ENCODE results near the gene WNT2.
"Not testable (repeated sequence)": the region's sequence is repeated elsewhere in the genome, so short reads cannot be mapped to it uniquely, and the experiment has no call there.

WNT2 gene

GRCh38 chr7:117323851-117324711 is 1.2 kb upstream of the WNT2 start:
- no peak overlapping the region for H3K4me3 Mint-ChIP-seq
- no peaks in the 10 kb centered on the region for H3K9me3 Mint-ChIP-seq
- peaks cover 60% of the 10 kb centered on the region for H3K27me3 Mint-ChIP-seq
- H3K36me3 Mint-ChIP-seq: no peaks in the 10 kb centered on the region
- no peak for DNase-seq
- peaks cover 2% of the 10 kb centered on the region for H3K4me1 Mint-ChIP-seq
- no peak overlapping the region for H3K27ac Mint-ChIP-seq
- CTCF ChIA-PET: no interaction called here

GRCh38 chr7:117323305-117323850 is 520 bp upstream of the WNT2 start:
- H3K4me3 Mint-ChIP-seq: no peak overlapping the region
- CTCF ChIA-PET: no interaction called here
- H3K4me1 Mint-ChIP-seq: peaks cover 2% of the 10 kb centered on the region
- H3K36me3 Mint-ChIP-seq: no peaks in the 10 kb centered on the region
- no peak overlapping the region for H3K27ac Mint-ChIP-seq
- no peaks in the 10 kb centered on the region for H3K9me3 Mint-ChIP-seq
- no peak for DNase-seq
- peaks cover 63% of the 10 kb centered on the region for H3K27me3 Mint-ChIP-seq

- H3K36me3 Mint-ChIP-seq: no peaks in the 10 kb centered on the region
- no peak overlapping the region for H3K27ac Mint-ChIP-seq
- no peak for DNase-seq
- CTCF ChIA-PET: no interaction called here
- no peak overlapping the region for H3K4me3 Mint-ChIP-seq
- H3K27me3 Mint-ChIP-seq: peaks cover 59% of the 10 kb centered on the region
- H3K4me1 Mint-ChIP-seq: peaks cover 2% of the 10 kb centered on the region
- H3K9me3 Mint-ChIP-seq: no peaks in the 10 kb centered on the region
Measured at GRCh38 chr7:117320523-117320922, 2.3 kb downstream of the WNT2 start.

GRCh38 chr7:117319181-117319580 is 3.7 kb downstream of the WNT2 start:
- CTCF ChIA-PET: no interaction called here
- Mint-ChIP-seq H3K4me1 (peaks cover 2% of the 10 kb centered on the region), H3K27me3 (peaks cover 45% of the 10 kb centered on the region), H3K27ac (no peak overlapping the region), H3K4me3 (no peak overlapping the region), H3K9me3 (no peaks in the 10 kb centered on the region), H3K36me3 (no peaks in the 10 kb centered on the region)
- DNase-seq: no peak

- H3K27me3 Mint-ChIP-seq: peaks cover 4% of the 10 kb centered on the region
- no peaks in the 10 kb centered on the region for H3K4me1 Mint-ChIP-seq
- H3K4me3 Mint-ChIP-seq: no peak overlapping the region
- H3K36me3 Mint-ChIP-seq: no peaks in the 10 kb centered on the region
- no peak for DNase-seq
- H3K9me3 Mint-ChIP-seq: no peaks in the 10 kb centered on the region
- H3K27ac Mint-ChIP-seq: no peak overlapping the region
- CTCF ChIA-PET: no interaction called here
Measured at GRCh38 chr7:117313582-117313981, 9.3 kb downstream of the WNT2 start.

- Mint-ChIP-seq H3K4me1 (no peaks in the 10 kb centered on the region), H3K27me3 (no peaks in the 10 kb centered on the region), H3K4me3 (no peak overlapping the region), H3K36me3 (no peaks in the 10 kb centered on the region), H3K27ac (no peak overlapping the region), H3K9me3 (no peaks in the 10 kb centered on the region)
- no peak for DNase-seq
- CTCF ChIA-PET: no interaction called here
Measured at GRCh38 chr7:117312593-117313580, 10.0 kb downstream of the WNT2 start.

GRCh38 chr7:117308891-117309290 is 14.0 kb downstream of the WNT2 start:
- Mint-ChIP-seq H3K9me3 (no peaks in the 10 kb centered on the region), H3K27me3 (no peaks in the 10 kb centered on the region), H3K4me3 (no peak overlapping the region), H3K27ac (no peak overlapping the region), H3K4me1 (no peaks in the 10 kb centered on the region), H3K36me3 (no peaks in the 10 kb centered on the region)
- CTCF ChIA-PET: no interaction called here
- DNase-seq: no peak

GRCh38 chr7:117302396-117302795 is 20.5 kb downstream of the WNT2 start:
- Mint-ChIP-seq H3K9me3 (no peaks in the 10 kb centered on the region), H3K4me3 (no peak overlapping the region), H3K36me3 (no peaks in the 10 kb centered on the region), H3K27ac (no peak overlapping the region), H3K4me1 (no peaks in the 10 kb centered on the region), H3K27me3 (no peaks in the 10 kb centered on the region)
- no peak for DNase-seq
- CTCF ChIA-PET: no interaction called here

- DNase-seq, H3K27me3 Mint-ChIP-seq, H3K4me3 Mint-ChIP-seq, CTCF ChIA-PET, H3K27ac Mint-ChIP-seq, H3K4me1 Mint-ChIP-seq, H3K36me3 Mint-ChIP-seq, H3K9me3 Mint-ChIP-seq: not testable (repeated sequence)
Measured at GRCh38 chr7:117300506-117300905, 22.4 kb downstream of the WNT2 start.

- no peaks in the 10 kb centered on the region for H3K9me3 Mint-ChIP-seq
- CTCF ChIA-PET: no interaction called here
- H3K36me3 Mint-ChIP-seq: no peaks in the 10 kb centered on the region
Measured at GRCh38 chr7:117297606-117298005, 25.3 kb downstream of the WNT2 start.

GRCh38 chr7:117296066-117296465 is 26.8 kb downstream of the WNT2 start:
- Mint-ChIP-seq H3K36me3 (no peaks in the 10 kb centered on the region), H3K4me1 (no peaks in the 10 kb centered on the region), H3K27me3 (no peaks in the 10 kb centered on the region), H3K9me3 (no peaks in the 10 kb centered on the region), H3K4me3 (no peak overlapping the region), H3K27ac (no peak overlapping the region)
- CTCF ChIA-PET: no interaction called here
- no peak for DNase-seq

More at GRCh38 chr7:117297606-117298005, 25.3 kb downstream of the WNT2 start:
- no peak overlapping the region for H3K4me3 Mint-ChIP-seq
- no peaks in the 10 kb centered on the region for H3K27me3 Mint-ChIP-seq
- no peak overlapping the region for H3K27ac Mint-ChIP-seq
- DNase-seq: no peak
- H3K4me1 Mint-ChIP-seq: no peaks in the 10 kb centered on the region

- no peaks in the 10 kb centered on the region for H3K4me1 Mint-ChIP-seq
- H3K27ac Mint-ChIP-seq: no peak overlapping the region
- no peaks in the 10 kb centered on the region for H3K9me3 Mint-ChIP-seq
- H3K4me3 Mint-ChIP-seq: no peak overlapping the region
- DNase-seq: no peak
- H3K36me3 Mint-ChIP-seq: no peaks in the 10 kb centered on the region
- CTCF ChIA-PET: no interaction called here
- no peaks in the 10 kb centered on the region for H3K27me3 Mint-ChIP-seq
Measured at GRCh38 chr7:117285826-117286225, 37.0 kb downstream of the WNT2 start.

- H3K4me1 Mint-ChIP-seq: no peaks in the 10 kb centered on the region
- H3K9me3 Mint-ChIP-seq: no peaks in the 10 kb centered on the region
- no peaks in the 10 kb centered on the region for H3K27me3 Mint-ChIP-seq
- no peak overlapping the region for H3K4me3 Mint-ChIP-seq
- no peak for DNase-seq
- no peak overlapping the region for H3K27ac Mint-ChIP-seq
- CTCF ChIA-PET: no interaction called here
- no peaks in the 10 kb centered on the region for H3K36me3 Mint-ChIP-seq
Measured at GRCh38 chr7:117284692-117285091, 38.2 kb downstream of the WNT2 start.

GRCh38 chr7:117283779-117284178 is 39.1 kb downstream of the WNT2 start:
- Mint-ChIP-seq H3K27me3 (no peaks in the 10 kb centered on the region), H3K36me3 (no peaks in the 10 kb centered on the region), H3K27ac (no peak overlapping the region), H3K9me3 (no peaks in the 10 kb centered on the region), H3K4me3 (no peak overlapping the region), H3K4me1 (no peaks in the 10 kb centered on the region)
- CTCF ChIA-PET: no interaction called here
- DNase-seq: no peak
